Stimulated activated CD4-positive, alpha-beta T cell treated with anti-CD3 and anti-CD28 coated beads, Interleukin-15, amount 100 ng/mL, for 48 hours (primary cell): ENCODE measurements around the gene PLEKHA5.

Experiments used
- DNase-seq, 2 donors: peaks; one replicate each; pipeline ENCODE4 v3.0.0-alpha.2; 2020; ENCODE audit warnings: low read depth in 2 of 2

PLEKHA5 gene

GRCh38 chr12:19130224-19131024, 891 bp downstream of the PLEKHA5 start:
- no peak for DNase-seq

- no peak for DNase-seq
These were observed 1.5 kb downstream of the PLEKHA5 start for GRCh38 chr12:19131025-19131444.

- DNase-seq = no peak
These were observed 9.0 kb downstream of the PLEKHA5 start for GRCh38 chr12:19138551-19138950.

- no peak for DNase-seq
These were observed 9.4 kb downstream of the PLEKHA5 start for GRCh38 chr12:19138956-19139355.

GRCh38 chr12:19139615-19140194, 10.2 kb downstream of the PLEKHA5 start:
- no peak for DNase-seq

- no peak for DNase-seq
These were observed 11.1 kb downstream of the PLEKHA5 start for GRCh38 chr12:19140381-19141236.

- no peak for DNase-seq
These were observed 13.0 kb downstream of the PLEKHA5 start for GRCh38 chr12:19142499-19142898.

GRCh38 chr12:19144287-19144686, 14.8 kb downstream of the PLEKHA5 start:
- DNase-seq = no peak

GRCh38 chr12:19144985-19145384, 15.5 kb downstream of the PLEKHA5 start:
- no peak for DNase-seq

- no peak for DNase-seq
These were observed 19.3 kb downstream of the PLEKHA5 start for GRCh38 chr12:19148860-19149259.

GRCh38 chr12:19150273-19150900, 20.9 kb downstream of the PLEKHA5 start:
- no peak for DNase-seq

- DNase-seq = no peak
These were observed 21.8 kb downstream of the PLEKHA5 start for GRCh38 chr12:19151298-19151697.

- no peak for DNase-seq
These were observed 23.9 kb downstream of the PLEKHA5 start for GRCh38 chr12:19153396-19153795.

- DNase-seq = no peak
These were observed 25.2 kb downstream of the PLEKHA5 start for GRCh38 chr12:19154686-19155085.

GRCh38 chr12:19155981-19156734, 26.6 kb downstream of the PLEKHA5 start:
- DNase-seq = no peak

GRCh38 chr12:19158923-19159322, 29.4 kb downstream of the PLEKHA5 start:
- no peak for DNase-seq

GRCh38 chr12:19161216-19161615, 31.7 kb downstream of the PLEKHA5 start:
- no peak for DNase-seq

GRCh38 chr12:19165451-19165850, 35.9 kb downstream of the PLEKHA5 start:
- no peak for DNase-seq

- DNase-seq = no peak
These were observed 36.9 kb downstream of the PLEKHA5 start for GRCh38 chr12:19166387-19166786.

GRCh38 chr12:19166956-19167355, 37.4 kb downstream of the PLEKHA5 start:
- DNase-seq = no peak

GRCh38 chr12:19167708-19168107, 38.2 kb downstream of the PLEKHA5 start:
- DNase-seq = no peak
